GM12891 (cell line): Measurements from ENCODE around the gene HMCN2.

Source experiments
- PAX5 ChIP-seq: IDR thresholded peaks from 2 replicates; pipeline ENCODE4 v1.6.1; 2011; ENCODE audit warnings: low read length, moderate library complexity, mild to moderate bottlenecking; ENCODE audit not compliant: insufficient read depth, severe bottlenecking
- POLR2A ChIP-seq: IDR thresholded peaks from 2 replicates; pipeline ENCODE4 v1.6.1; 2011; ENCODE audit warnings: low read depth, low read length, control low read depth
- POLR2AphosphoS5 ChIP-seq: IDR thresholded peaks from 2 replicates; pipeline ENCODE4 v1.6.1; 2011; ENCODE audit warnings: low read depth, low read length, control low read depth
- SPI1 ChIP-seq: IDR thresholded peaks from 2 replicates; pipeline ENCODE4 v1.6.1; 2011; ENCODE audit warnings: low read depth, low read length, control low read depth
- TAF1 ChIP-seq: IDR thresholded peaks from 2 replicates; pipeline ENCODE4 v1.6.1; 2011; ENCODE audit warnings: low read depth, low read length, control low read depth

DNA sequence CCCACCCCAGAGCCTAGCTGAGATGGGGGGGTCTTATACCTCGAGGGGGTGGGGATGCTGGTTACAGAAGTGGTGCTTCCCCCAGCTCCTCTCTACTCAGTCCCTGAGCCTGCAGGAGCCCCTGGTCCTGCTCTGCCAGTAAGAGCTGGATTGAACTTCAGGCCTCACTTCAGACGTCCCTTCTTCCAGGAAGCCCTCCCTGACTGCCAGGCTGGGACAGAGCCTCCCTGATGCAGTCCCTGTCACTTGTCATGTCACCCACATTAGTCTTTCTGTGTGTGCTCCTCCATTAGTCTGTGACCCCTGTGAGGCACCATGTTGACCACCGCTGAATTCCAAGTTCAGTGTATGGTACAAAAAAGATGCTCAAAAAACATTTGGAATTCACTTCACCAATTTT lies 100.5 kb downstream of the HMCN2 start:
- TF ChIP-seq SPI1 = no peak
- no peak for TF ChIP-seq POLR2A
- no peak for TF ChIP-seq TAF1
- no peak for TF ChIP-seq POLR2AphosphoS5
- no peak for TF ChIP-seq PAX5
